LNCaP clone FGC (cell line): ENCODE results near the gene CRELD1.

Source experiments
- DNase-seq: peaks from one replicate; pipeline ENCODE4 v3.0.0-alpha.2; 2011; ENCODE audit warnings: low read depth
- H3K4me3 ChIP-seq: 2 replicates; pipeline ENCODE4 v1.5.1; 2011; ENCODE audit warnings: mild to moderate bottlenecking, low read depth, low read length, control low read depth
- CTCF ChIP-seq: IDR thresholded peaks from 2 replicates; pipeline ENCODE4 v1.5.1; 2012; ENCODE audit warnings: mild to moderate bottlenecking; ENCODE audit not compliant: control insufficient read depth, insufficient read depth; ENCODE audit errors: extremely low read depth

The CRELD1 gene

GRCh38 chr3:9945358-9945757 lies 11.7 kb downstream of the CRELD1 start:
- no peak for DNase-seq
- peak overlapping the region; percentile 67 for H3K4me3 ChIP-seq
- no peak for TF ChIP-seq CTCF

- peak; percentile 66 for DNase-seq
- H3K4me3 ChIP-seq = peak overlapping the region; percentile 67
- TF ChIP-seq CTCF = peak; percentile 88
These were observed 12.7 kb downstream of the CRELD1 start for GRCh38 chr3:9946112-9947024.

- peak; percentile 65 for TF ChIP-seq CTCF
- DNase-seq = peak; percentile 56
- peak overlapping the region; percentile 67 for H3K4me3 ChIP-seq
These were observed 13.7 kb downstream of the CRELD1 start for GRCh38 chr3:9947025-9947995.

- no peak for DNase-seq
- TF ChIP-seq CTCF = no peak
- H3K4me3 ChIP-seq = no peak overlapping the region
These were observed 15.0 kb downstream of the CRELD1 start for GRCh38 chr3:9948586-9948985.

GRCh38 chr3:9949115-9949514 lies 15.5 kb downstream of the CRELD1 start:
- H3K4me3 ChIP-seq = no peak overlapping the region
- no peak for TF ChIP-seq CTCF
- DNase-seq = no peak

GRCh38 chr3:9949626-9950025 lies 16.0 kb downstream of the CRELD1 start:
- no peak for DNase-seq
- H3K4me3 ChIP-seq = no peak overlapping the region
- TF ChIP-seq CTCF = no peak
